H9 (cell line): ENCODE data around the gene MROH2A. TPM values are rescaled to one million over a fixed set of nuclear protein-coding genes. Genes with fewer than 3 reads are reported as not detected.

ENCODE experiments used
- DNase-seq: peaks from one replicate; pipeline ENCODE4 v3.0.0-alpha.2; 2017
- H2AFZ ChIP-seq: one replicate; pipeline ENCODE4 v1.6.1; 2013; ENCODE audit warnings: mild to moderate bottlenecking, low read length, control low read depth, moderate library complexity
- H2AK5ac ChIP-seq: 2 replicates; pipeline ENCODE4 v1.6.1; 2013; ENCODE audit warnings: low read length, control low read depth, mixed read lengths; ENCODE audit not compliant: insufficient read length
- H2BK120ac ChIP-seq: one replicate; pipeline ENCODE4 v1.6.1; 2013; ENCODE audit warnings: low read depth, mild to moderate bottlenecking, low read length, control low read depth, inconsistent platforms; ENCODE audit not compliant: poor library complexity, severe bottlenecking
- H2BK12ac ChIP-seq: 2 replicates; pipeline ENCODE4 v1.6.1; 2013; ENCODE audit warnings: low read length, control low read depth, mixed read lengths, low read depth; ENCODE audit not compliant: insufficient read length
- H2BK15ac ChIP-seq: 2 replicates; pipeline ENCODE4 v1.6.1; 2013; ENCODE audit warnings: low read depth, low read length, control low read depth
- H2BK20ac ChIP-seq: one replicate; pipeline ENCODE4 v1.6.1; 2013; ENCODE audit warnings: low read depth, mild to moderate bottlenecking, low read length, control low read depth, inconsistent platforms; ENCODE audit not compliant: poor library complexity, severe bottlenecking
- H2BK5ac ChIP-seq: 2 replicates; pipeline ENCODE4 v1.6.1; 2013; ENCODE audit warnings: low read length, control low read depth, mixed read lengths; ENCODE audit not compliant: insufficient read length
- H3K14ac ChIP-seq: 2 replicates; pipeline ENCODE4 v1.6.1; 2013; ENCODE audit warnings: low read length, control low read depth; ENCODE audit not compliant: insufficient read depth
- H3K18ac ChIP-seq: 2 replicates; pipeline ENCODE4 v1.6.1; 2013; ENCODE audit warnings: low read depth, mild to moderate bottlenecking, mixed read lengths, low read length, control low read depth; ENCODE audit not compliant: insufficient read length
- H3K23ac ChIP-seq: 2 replicates; pipeline ENCODE4 v1.6.1; 2013; ENCODE audit warnings: low read length, control low read depth, mixed read lengths, low read depth; ENCODE audit not compliant: insufficient read length
- H3K23me2 ChIP-seq: 2 replicates; pipeline ENCODE4 v1.6.1; 2013; ENCODE audit warnings: low read depth, mild to moderate bottlenecking, mixed read lengths, low read length, control low read depth; ENCODE audit not compliant: insufficient read length, poor library complexity, severe bottlenecking
- H3K27ac ChIP-seq: 2 replicates; pipeline ENCODE4 v1.5.1; 2013; ENCODE audit warnings: low read length, control low read depth, mixed read lengths, low read depth; ENCODE audit not compliant: insufficient read length
- H3K27me3 ChIP-seq: 2 replicates; pipeline ENCODE4 v1.6.1; 2013; ENCODE audit warnings: low read length, control low read depth, inconsistent platforms; ENCODE audit not compliant: insufficient read depth
- H3K4ac ChIP-seq: 2 replicates; pipeline ENCODE4 v1.6.1; 2013; ENCODE audit warnings: low read depth, mild to moderate bottlenecking, control low read depth, inconsistent platforms, low read length, moderate library complexity
- H3K4me1 ChIP-seq: 2 replicates; pipeline ENCODE4 v1.6.1; 2013; ENCODE audit warnings: low read length, control low read depth, inconsistent platforms; ENCODE audit not compliant: insufficient read depth
- H3K4me2 ChIP-seq: 2 replicates; pipeline ENCODE4 v1.6.1; 2013; ENCODE audit warnings: low read length, control low read depth, mixed read lengths; ENCODE audit not compliant: insufficient read length, insufficient read depth
- H3K56ac ChIP-seq: 2 replicates; pipeline ENCODE4 v1.6.1; 2013; ENCODE audit warnings: low read depth, mild to moderate bottlenecking, mixed read lengths, low read length, control low read depth; ENCODE audit not compliant: insufficient read length
- H3K79me1 ChIP-seq: 2 replicates; pipeline ENCODE4 v1.6.1; 2013; ENCODE audit warnings: low read depth, mild to moderate bottlenecking, moderate library complexity, low read length, control low read depth, inconsistent platforms; ENCODE audit not compliant: insufficient read depth, poor library complexity, severe bottlenecking
- H3K79me2 ChIP-seq: 2 replicates; pipeline ENCODE4 v1.6.1; 2013; ENCODE audit warnings: low read length, control low read depth, inconsistent platforms; ENCODE audit not compliant: insufficient read depth
- H3K9ac ChIP-seq: 2 replicates; pipeline ENCODE4 v1.6.1; 2013; ENCODE audit warnings: low read length, control low read depth, mixed read lengths; ENCODE audit not compliant: insufficient read length; ENCODE audit errors: extremely low read depth
- H3K9me3 ChIP-seq: one replicate; pipeline ENCODE4 v1.6.1; 2013; ENCODE audit warnings: low read depth, low read length, inconsistent platforms; ENCODE audit not compliant: control insufficient read depth
- H3T11ph ChIP-seq: one replicate; pipeline ENCODE4 v1.6.1; 2013; ENCODE audit warnings: mild to moderate bottlenecking, low read length, control low read depth, inconsistent platforms
- H4K20me1 ChIP-seq: one replicate; pipeline ENCODE4 v1.6.1; 2013; ENCODE audit not compliant: control insufficient read depth, insufficient read length, insufficient read depth
- H4K5ac ChIP-seq: 2 replicates; pipeline ENCODE4 v1.6.1; 2013; ENCODE audit warnings: low read depth, mild to moderate bottlenecking, mixed read lengths, low read length, control low read depth; ENCODE audit not compliant: insufficient read length
- H4K8ac ChIP-seq: replicated peaks from 2 replicates; pipeline ENCODE4 v1.6.1; 2013; ENCODE audit warnings: low read length, control low read depth, mixed read lengths, low read depth; ENCODE audit not compliant: insufficient read length
- H4K91ac ChIP-seq: 2 replicates; pipeline ENCODE4 v1.6.1; 2013; ENCODE audit warnings: low read depth, mild to moderate bottlenecking, moderate library complexity, mixed read lengths, low read length, control low read depth; ENCODE audit not compliant: insufficient read length
- H3K27ac Mint-ChIP-seq, 3 experiments: 2 replicates in 2 of 3; 3 replicates in 1 of 3; pipeline ENCODE4 v1.8.0; 2020 to 2021; ENCODE audit warnings: mixed read lengths in 3 of 3, mild to moderate bottlenecking in 1 of 3, moderate library complexity in 1 of 3
- H3K27me3 Mint-ChIP-seq: 2 replicates; pipeline ENCODE4 v1.8.0; 2021; ENCODE audit warnings: low read depth, mild to moderate bottlenecking, moderate library complexity, mixed read lengths
- H3K36me3 Mint-ChIP-seq, 3 experiments: 2 replicates in 2 of 3; 3 replicates in 1 of 3; pipeline ENCODE4 v1.8.0; 2020 to 2021; ENCODE audit warnings: low read depth in 3 of 3, mixed read lengths in 3 of 3; ENCODE audit not compliant: insufficient read depth in 1 of 3
- H3K4me1 Mint-ChIP-seq, 2 experiments: 2 replicates each; pipeline ENCODE4 v1.8.0; 2020; ENCODE audit warnings: mixed read lengths in 2 of 2
- H3K4me3 Mint-ChIP-seq, 2 experiments: 2 replicates in 1 of 2; 3 replicates in 1 of 2; pipeline ENCODE4 v1.8.0; 2020 to 2021; ENCODE audit warnings: mild to moderate bottlenecking in 2 of 2, mixed read lengths in 2 of 2, moderate library complexity in 1 of 2
- H3K9me3 Mint-ChIP-seq, 2 experiments: 2 replicates in 1 of 2; 3 replicates in 1 of 2; pipeline ENCODE4 v1.8.0; 2020; ENCODE audit warnings: mild to moderate bottlenecking in 2 of 2, mixed read lengths in 2 of 2, moderate library complexity in 1 of 2
- CTCF ChIP-seq: fragments of 200-600 bp; sonication (generic); conservative IDR thresholded peaks from 3 replicates; pipeline ENCODE4 v1.8.0; 2021; ENCODE audit warnings: antibody characterized with exemption, mild to moderate bottlenecking
- WGBS: extraction: QIAGEN DNeasy Blood & Tissue Kit; methylation state at CpG from one replicate; pipeline ENCODE4 v1.1.7; 2013; ENCODE audit warnings: missing lambda C conversion rate, low lambda C conversion rate, mixed read lengths; ENCODE audit not compliant: insufficient read length; ENCODE audit errors: extremely low coverage; 5-methylcytosine and 5-hydroxymethylcytosine counted together
- total RNA-seq: library from RNA; stranded (reverse); gene quantifications from 2 replicates; pipeline ENCODE4 v1.2.1, GENCODE V29; 2021

Gene MROH2A
- total RNA-seq, 1 experiment from 2014 or later, result not detected

DNA sequence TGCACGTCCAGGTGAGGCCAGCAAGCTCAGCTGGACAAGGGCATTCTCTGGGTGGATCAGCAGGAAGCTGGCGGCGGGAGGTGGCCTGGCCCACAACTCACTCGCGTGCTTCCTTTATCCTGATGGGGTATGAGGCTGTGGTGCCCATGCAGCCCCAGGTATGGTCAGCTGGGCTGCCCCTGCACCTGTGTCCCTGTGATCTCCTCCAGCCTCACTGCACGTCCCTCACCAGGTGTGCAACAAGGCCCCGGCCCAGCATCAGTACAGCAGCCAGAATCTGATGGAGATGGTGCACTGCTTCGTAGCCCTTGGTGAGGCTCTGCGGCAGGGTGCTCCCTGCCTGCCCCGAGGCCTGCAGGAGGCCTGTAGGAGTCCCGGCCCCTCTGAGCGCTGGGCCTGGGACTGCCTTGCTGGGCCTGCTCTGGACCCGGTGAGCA lies 17.6 kb downstream of the MROH2A start:
- H3K79me2 ChIP-seq, result no peaks in the 10 kb centered on the region
- no peak for TF ChIP-seq CTCF
- H4K8ac ChIP-seq, result no peak overlapping the region
- no peak overlapping the region for H2AFZ ChIP-seq
- H3K4me1 ChIP-seq, result no peaks in the 10 kb centered on the region
- no peaks in the 10 kb centered on the region for H3K9me3 ChIP-seq
- H2BK12ac ChIP-seq, result no peak overlapping the region
- no CpG with 5 or more reads among the region's 13 CpGs for WGBS
- Mint-ChIP-seq H3K4me3 (no peak overlapping the region), H3K4me1 (peaks cover 2 to 4% of the 10 kb centered on the region in 2 experiments; a peak in 3 of 4 replicates), H3K9me3 (peaks cover 8 to 9% of the 10 kb centered on the region in 2 experiments), H3K27ac (peak overlapping the region in 1 of 3 experiments; percentile 77; a peak in 1 of 7 replicates), H3K27me3 (peaks cover 13% of the 10 kb centered on the region), H3K36me3 (peaks cover 0 to 4% (median 2%) of the 10 kb centered on the region in 3 experiments; a peak in 3 of 7 replicates)
- H3K4ac ChIP-seq, result no peak overlapping the region
- H4K91ac ChIP-seq, result no peak overlapping the region
- H2BK120ac ChIP-seq, result no peak overlapping the region
- H3K23ac ChIP-seq, result no peak overlapping the region
- DNase-seq, result peak; percentile 20
- no peaks in the 10 kb centered on the region for H3K79me1 ChIP-seq
- no peak overlapping the region for H3K18ac ChIP-seq
- H2BK5ac ChIP-seq, result no peak overlapping the region
- no peak overlapping the region for H4K5ac ChIP-seq
- H3K27me3 ChIP-seq, result no peaks in the 10 kb centered on the region
- H3K56ac ChIP-seq, result no peak overlapping the region
- no peak overlapping the region for H3K14ac ChIP-seq
- no peaks in the 10 kb centered on the region for H3K23me2 ChIP-seq
- H2AK5ac ChIP-seq, result no peak overlapping the region
- no peak overlapping the region for H2BK15ac ChIP-seq
- H3K9ac ChIP-seq, result no peak overlapping the region
- H4K20me1 ChIP-seq, result no peaks in the 10 kb centered on the region
- H2BK20ac ChIP-seq, result no peak overlapping the region
- no peak overlapping the region for H3T11ph ChIP-seq
- H3K4me2 ChIP-seq, result no peak overlapping the region
- H3K27ac ChIP-seq, result no peak overlapping the region
